Stimulated activated effector memory CD8-positive, alpha-beta T cell treated with anti-CD3 and anti-CD28 coated beads, Interleukin-12 subunit alpha, Interleukin-12 subunit beta, amount 100 ng/mL, for 72 hours (primary cell): ENCODE results near the gene ATF7IP.
A peak's percentile ranks its signal among the peaks of the same experiment; 100 is the strongest.

Experiments used
- ATAC-seq: fragments of 150-1000 bp; cut with Tn5 transposase; 2 replicates; pipeline ENCODE4 v1.10.0; 2021
- DNase-seq, 2 donors: peaks; one replicate each; pipeline ENCODE4 v3.0.0; 2021 to 2022; ENCODE audit warnings: low spot score in 2 of 2
- H3K27ac Mint-ChIP-seq: one replicate; pipeline ENCODE4 v1.8.0; 2022; ENCODE audit warnings: mild to moderate bottlenecking, mixed read lengths
- H3K36me3 Mint-ChIP-seq: one replicate; pipeline ENCODE4 v1.8.0; 2022; ENCODE audit warnings: mild to moderate bottlenecking, mixed read lengths
- H3K4me1 Mint-ChIP-seq: one replicate; pipeline ENCODE4 v1.8.0; 2022; ENCODE audit warnings: mixed read lengths
- H3K4me3 Mint-ChIP-seq: one replicate; pipeline ENCODE4 v1.8.0; 2022; ENCODE audit warnings: mild to moderate bottlenecking, mixed read lengths
- H3K9me3 Mint-ChIP-seq: one replicate; pipeline ENCODE4 v1.8.0; 2022; ENCODE audit warnings: mixed read lengths

ATF7IP gene

DNA sequence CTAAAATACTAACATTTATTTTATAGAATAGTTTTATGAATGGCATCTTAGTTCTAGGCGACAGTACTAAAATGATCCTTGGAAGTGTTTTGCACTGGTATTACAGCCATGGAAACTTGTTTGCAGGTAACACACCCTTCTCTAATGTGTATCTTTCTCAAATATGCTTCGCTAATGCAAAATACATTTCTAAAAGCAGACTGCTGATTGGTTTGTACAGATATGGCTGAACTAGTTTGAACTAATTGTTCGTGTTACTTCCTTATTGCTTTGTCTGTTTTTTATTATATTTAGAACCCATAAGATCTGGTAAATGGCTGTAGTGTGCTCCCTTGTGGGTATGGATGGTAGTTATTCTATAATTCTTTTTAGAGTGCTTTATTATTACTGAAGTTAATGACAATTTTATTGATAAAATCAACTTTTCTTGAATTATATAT is 53.0 kb downstream of the ATF7IP start:
- Mint-ChIP-seq H3K36me3 (peaks cover 44% of the 10 kb centered on the region), H3K27ac (no peak overlapping the region), H3K4me1 (peaks cover 52% of the 10 kb centered on the region), H3K4me3 (peak overlapping the region; percentile 31), H3K9me3 (no peaks in the 10 kb centered on the region)
- no peak for DNase-seq
- ATAC-seq, result peak; percentile 58

DNA sequence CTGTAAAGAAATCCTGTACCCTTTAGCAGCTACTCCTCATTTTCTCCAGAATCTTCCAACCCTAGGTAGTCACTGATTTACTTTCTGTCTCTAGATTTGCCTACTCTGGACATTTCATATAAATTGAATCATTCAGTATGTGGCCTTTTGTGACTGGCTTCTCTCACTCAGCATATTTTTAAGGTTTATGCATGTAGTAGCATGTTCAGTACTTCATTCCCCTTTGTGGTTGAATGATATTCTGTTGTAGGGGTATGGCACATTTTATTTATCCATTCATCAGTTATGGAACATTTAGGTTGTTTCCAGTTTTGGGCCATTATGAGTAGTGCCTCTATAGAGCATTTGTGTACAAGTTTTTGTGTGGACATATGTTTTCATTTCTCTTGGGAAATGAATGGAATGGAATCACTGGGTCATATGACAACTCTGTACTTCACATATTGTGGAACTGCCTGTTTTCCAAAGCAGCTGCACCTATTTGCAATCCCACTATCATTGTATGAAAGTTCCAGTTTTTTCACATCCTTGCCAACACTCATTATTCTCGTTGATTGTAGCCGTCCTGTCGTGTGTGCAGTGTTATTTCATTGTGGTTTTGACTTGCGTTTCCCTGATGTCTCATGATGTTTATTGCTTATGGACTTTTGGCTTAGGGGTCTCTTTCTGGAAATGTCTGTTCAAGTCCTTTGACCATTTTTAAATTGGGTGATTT is 57.2 kb downstream of the ATF7IP start:
- Mint-ChIP-seq H3K9me3 (peaks cover 3% of the 10 kb centered on the region), H3K4me1 (peaks cover 54% of the 10 kb centered on the region), H3K4me3 (no peak overlapping the region), H3K27ac (peak overlapping the region; percentile 50), H3K36me3 (peaks cover 84% of the 10 kb centered on the region)
- ATAC-seq (no peak), DNase-seq (no peak)

DNA sequence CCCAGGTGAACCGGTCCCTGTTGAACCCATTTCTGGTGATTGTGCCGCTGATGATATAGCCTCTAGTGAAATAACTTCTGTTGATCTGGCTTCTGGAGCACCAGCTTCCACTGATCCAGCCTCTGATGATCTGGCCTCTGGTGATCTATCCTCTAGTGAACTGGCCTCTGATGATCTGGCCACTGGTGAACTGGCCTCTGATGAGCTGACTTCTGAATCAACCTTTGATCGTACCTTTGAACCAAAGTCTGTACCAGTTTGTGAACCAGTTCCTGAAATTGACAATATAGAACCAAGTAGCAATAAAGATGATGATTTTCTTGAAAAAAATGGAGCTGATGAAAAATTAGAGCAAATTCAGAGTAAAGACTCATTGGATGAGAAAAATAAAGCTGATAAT is 59.1 kb downstream of the ATF7IP start:
- no peak for DNase-seq
- peaks cover 99% of the 10 kb centered on the region for H3K36me3 Mint-ChIP-seq

DNA sequence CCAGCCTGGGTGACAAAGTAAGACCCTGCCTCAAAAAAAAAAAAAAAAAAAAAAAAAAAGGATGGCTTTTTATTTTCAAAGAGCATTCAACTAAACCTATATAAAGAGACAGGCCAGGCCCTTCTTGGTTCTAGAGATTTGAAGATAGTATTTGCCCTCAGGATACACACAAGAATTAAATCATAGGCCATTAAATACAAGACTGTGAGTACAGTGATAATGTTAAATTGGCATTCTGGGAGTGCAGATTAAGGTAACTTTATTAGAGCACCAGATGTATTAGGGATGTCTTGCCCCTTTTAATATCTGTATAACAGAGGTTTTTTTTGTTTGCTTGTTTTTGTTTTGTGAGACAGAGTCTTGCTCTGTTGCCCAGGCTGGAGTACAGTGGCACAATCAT is 61.3 kb downstream of the ATF7IP start:
- no peak for ATAC-seq
- H3K4me3 Mint-ChIP-seq, result no peak overlapping the region

More for the DNA sequence above, 59.1 kb downstream of the ATF7IP start:
- Mint-ChIP-seq H3K27ac (peak overlapping the region; percentile 71), H3K9me3 (peaks cover 3% of the 10 kb centered on the region), H3K4me1 (peaks cover 62% of the 10 kb centered on the region), H3K4me3 (no peak overlapping the region)
- no peak for ATAC-seq

DNA sequence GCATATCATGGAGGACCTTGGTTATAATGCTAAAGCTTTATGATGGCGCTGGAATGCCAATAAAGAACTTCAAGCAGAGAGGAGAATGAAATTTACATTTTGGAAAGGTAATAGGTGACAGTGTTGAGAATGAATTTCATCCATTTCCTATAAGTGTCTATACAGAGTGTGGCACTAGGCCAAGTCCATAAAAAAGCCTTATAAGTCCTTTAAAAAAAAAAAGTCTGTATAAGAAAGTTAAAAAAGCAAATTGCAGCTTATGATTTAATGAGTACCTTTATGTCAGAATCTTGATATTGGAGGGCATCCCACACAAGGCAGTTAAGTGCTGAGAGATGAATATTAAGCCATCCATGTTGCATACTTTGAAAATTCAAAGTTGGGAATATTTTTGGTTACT is 62.4 kb downstream of the ATF7IP start:
- H3K4me1 Mint-ChIP-seq, result peaks cover 59% of the 10 kb centered on the region
- no peak overlapping the region for H3K4me3 Mint-ChIP-seq
- DNase-seq, result no peak
- H3K27ac Mint-ChIP-seq, result peak overlapping the region; percentile 2
- H3K9me3 Mint-ChIP-seq, result peaks cover 8% of the 10 kb centered on the region
- peaks cover 89% of the 10 kb centered on the region for H3K36me3 Mint-ChIP-seq
- no peak for ATAC-seq

More for the DNA sequence above, 61.3 kb downstream of the ATF7IP start:
- peaks cover 8% of the 10 kb centered on the region for H3K9me3 Mint-ChIP-seq
- peaks cover 90% of the 10 kb centered on the region for H3K36me3 Mint-ChIP-seq
- no peak for DNase-seq
- no peak overlapping the region for H3K27ac Mint-ChIP-seq
- peaks cover 62% of the 10 kb centered on the region for H3K4me1 Mint-ChIP-seq

DNA sequence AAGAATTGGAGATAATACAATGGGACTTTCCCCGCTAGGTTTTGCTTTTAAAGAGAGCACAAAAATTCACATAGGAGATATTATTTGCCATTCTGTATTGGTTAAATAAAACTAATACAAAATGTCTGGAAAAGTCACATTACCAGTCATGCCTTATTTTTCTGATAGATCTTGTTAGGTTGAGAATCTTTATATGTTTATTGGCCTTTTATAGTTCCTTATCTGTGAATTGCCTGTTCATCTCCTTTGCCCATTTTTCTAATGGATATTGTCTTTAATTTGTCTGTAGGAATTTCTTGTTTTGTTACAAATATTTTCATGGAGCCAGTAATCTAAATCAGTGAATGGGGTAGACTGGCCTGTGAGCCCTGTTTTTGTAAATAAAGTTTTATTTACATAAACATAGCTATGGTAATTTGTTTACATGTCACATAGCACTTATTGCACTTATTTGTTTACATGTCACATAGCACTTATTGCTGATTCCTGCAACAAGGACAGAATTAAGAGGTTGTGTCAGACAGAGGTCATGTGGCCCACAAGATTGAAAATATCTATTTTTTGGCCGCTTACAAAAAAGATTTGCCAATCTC is 65.0 kb downstream of the ATF7IP start:
- Mint-ChIP-seq H3K9me3 (peaks cover 5% of the 10 kb centered on the region), H3K27ac (peak overlapping the region; percentile 32), H3K36me3 (peaks cover 88% of the 10 kb centered on the region), H3K4me1 (peaks cover 46% of the 10 kb centered on the region), H3K4me3 (no peak overlapping the region)
- DNase-seq (no peak), ATAC-seq (no peak)

DNA sequence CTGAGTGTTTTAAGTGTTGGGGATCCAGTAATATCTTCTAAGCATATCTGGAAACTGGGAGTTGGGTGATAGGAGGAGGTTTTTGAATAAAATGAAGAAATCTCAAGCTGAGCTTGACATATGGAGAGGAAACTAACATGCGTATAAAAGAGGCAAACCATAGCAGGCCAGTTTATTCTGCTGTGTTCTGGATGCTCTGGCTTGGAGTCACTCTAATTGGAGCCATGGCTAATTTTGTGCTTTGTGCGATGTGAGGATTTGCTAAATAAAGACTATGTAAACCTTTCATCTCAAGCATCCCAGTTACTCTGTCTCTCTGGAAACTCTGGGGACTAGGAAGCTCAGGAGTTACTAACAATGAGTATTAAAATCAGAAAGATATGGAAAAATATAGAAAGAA is 66.5 kb downstream of the ATF7IP start:
- Mint-ChIP-seq H3K27ac (peak overlapping the region; percentile 55), H3K9me3 (peaks cover 5% of the 10 kb centered on the region), H3K4me3 (no peak overlapping the region), H3K4me1 (peaks cover 39% of the 10 kb centered on the region), H3K36me3 (peaks cover 88% of the 10 kb centered on the region)
- no peak for ATAC-seq
- no peak for DNase-seq

DNA sequence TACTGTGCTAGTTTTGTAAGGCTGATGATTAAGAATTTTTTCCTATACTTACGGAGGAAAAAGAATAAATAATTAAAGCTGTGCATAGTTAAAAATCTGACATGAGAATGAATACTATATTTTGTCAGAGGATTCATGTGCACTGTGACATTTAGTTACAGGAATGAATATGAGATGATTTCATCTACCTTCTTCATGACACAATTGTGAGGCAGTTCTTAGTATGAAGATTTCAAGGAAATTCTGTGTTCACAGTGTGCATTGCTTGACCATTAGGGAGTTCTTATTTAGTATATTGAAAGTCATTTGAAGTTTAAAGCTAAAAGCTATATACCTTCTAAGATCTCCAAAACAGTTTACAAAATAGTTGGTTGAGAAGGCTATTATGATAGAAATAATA is 70.1 kb downstream of the ATF7IP start:
- H3K4me1 Mint-ChIP-seq, result peaks cover 15% of the 10 kb centered on the region
- H3K4me3 Mint-ChIP-seq, result no peak overlapping the region
- H3K27ac Mint-ChIP-seq, result peak overlapping the region; percentile 82
- DNase-seq (no peak), ATAC-seq (peak; percentile 81)
- peaks cover 88% of the 10 kb centered on the region for H3K36me3 Mint-ChIP-seq
- no peaks in the 10 kb centered on the region for H3K9me3 Mint-ChIP-seq

DNA sequence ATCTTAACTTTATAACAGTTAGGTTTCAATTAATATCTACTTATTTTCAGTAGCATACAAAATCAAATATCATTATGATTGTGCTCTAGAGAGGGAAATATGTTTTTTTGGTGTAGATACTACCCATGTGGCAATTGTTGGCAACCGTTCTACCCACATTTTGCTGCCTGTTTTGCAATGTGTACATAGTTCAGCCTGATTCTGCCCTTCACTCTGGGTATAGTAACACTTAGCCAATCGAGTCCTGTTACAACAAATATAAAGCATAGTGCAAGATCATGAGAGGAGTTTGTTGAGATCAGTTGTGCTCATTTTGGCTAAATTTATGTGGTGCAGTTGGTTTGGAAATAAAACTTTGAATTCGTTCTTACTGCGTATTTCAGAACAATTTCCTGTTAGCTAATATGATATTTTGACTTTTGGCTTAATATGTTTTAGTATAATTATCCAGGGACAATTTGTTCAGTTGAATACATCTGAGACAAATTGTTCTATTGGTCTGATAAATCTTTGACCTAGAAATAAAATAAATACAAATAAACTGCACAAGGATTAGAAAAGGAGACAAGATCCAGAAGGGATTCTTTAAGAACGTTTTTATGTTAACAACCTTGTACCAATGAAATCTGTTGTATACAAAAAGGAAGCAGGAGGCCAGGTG is 76.9 kb downstream of the ATF7IP start:
- no peaks in the 10 kb centered on the region for H3K9me3 Mint-ChIP-seq
- peak overlapping the region; percentile 79 for H3K27ac Mint-ChIP-seq
- DNase-seq (no peak), ATAC-seq (no peak)
- peaks cover 9% of the 10 kb centered on the region for H3K4me1 Mint-ChIP-seq
- H3K4me3 Mint-ChIP-seq, result no peak overlapping the region
- peaks cover 100% of the 10 kb centered on the region for H3K36me3 Mint-ChIP-seq

DNA sequence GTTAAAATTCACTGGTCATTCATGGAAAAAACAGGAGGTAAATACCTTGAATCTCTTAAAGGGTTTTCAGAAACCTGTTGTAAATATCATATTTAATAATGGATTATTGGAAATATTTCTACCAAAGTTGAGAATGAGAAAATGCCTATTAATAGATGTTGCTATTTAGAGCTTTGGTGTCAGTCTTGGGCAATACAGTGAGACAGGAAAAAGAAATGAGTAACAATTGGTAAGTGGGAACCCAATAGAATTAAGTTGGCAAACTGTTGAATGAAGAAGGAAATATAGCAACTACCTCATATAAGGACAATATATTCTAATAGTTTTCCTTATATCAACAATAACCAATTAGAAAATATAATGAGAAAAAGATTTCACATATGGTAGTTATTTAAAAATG is 78.0 kb downstream of the ATF7IP start:
- Mint-ChIP-seq H3K36me3 (peaks cover 100% of the 10 kb centered on the region), H3K4me3 (no peak overlapping the region), H3K27ac (peak overlapping the region; percentile 79), H3K4me1 (peaks cover 14% of the 10 kb centered on the region), H3K9me3 (no peaks in the 10 kb centered on the region)
- ATAC-seq, result no peak
- no peak for DNase-seq

DNA sequence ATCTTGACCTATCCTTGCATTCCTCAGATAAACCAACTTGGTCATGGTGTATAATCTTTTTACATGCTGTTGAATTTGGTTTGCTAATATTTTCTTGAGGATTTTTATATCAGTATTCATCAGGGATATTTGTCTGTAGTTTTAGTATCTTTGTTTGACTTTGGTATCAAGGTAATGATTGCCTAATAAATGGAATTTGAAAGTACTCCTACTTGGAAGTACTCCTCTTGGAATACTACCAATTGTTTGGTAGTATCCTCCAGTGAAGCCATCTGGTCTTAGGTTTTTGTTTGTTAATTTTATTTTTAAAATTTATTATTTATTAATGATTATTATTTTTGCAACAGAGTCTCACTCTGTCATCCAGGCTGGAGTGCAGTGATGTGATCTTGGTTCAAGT is 85.0 kb downstream of the ATF7IP start:
- Mint-ChIP-seq H3K4me1 (peaks cover 48% of the 10 kb centered on the region), H3K27ac (no peak overlapping the region), H3K4me3 (no peak overlapping the region), H3K9me3 (no peaks in the 10 kb centered on the region), H3K36me3 (peaks cover 100% of the 10 kb centered on the region)
- no peak for ATAC-seq
- no peak for DNase-seq

DNA sequence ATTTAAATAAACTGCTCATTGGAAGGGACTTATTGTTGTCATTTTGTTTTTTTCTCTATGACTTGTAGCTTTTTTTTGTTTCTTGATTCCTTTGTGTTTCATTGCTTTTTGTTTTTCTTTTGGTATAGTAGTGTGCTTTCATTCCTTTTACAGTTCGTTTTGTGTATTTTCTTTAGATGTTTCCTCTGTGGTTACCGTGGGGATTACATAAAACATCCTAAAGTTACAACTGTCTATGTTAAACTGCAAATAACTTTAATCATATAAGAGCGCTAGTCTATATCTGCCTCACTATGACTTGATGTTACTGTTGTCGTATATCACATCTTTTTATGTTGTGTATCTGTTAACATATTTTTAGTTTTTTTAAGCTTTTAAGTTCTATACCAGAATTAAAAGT is 86.9 kb downstream of the ATF7IP start:
- Mint-ChIP-seq H3K27ac (peak overlapping the region; percentile 26), H3K9me3 (no peaks in the 10 kb centered on the region), H3K4me1 (peaks cover 59% of the 10 kb centered on the region), H3K4me3 (peak overlapping the region; percentile 43), H3K36me3 (peaks cover 100% of the 10 kb centered on the region)
- DNase-seq (no peak), ATAC-seq (no peak)

DNA sequence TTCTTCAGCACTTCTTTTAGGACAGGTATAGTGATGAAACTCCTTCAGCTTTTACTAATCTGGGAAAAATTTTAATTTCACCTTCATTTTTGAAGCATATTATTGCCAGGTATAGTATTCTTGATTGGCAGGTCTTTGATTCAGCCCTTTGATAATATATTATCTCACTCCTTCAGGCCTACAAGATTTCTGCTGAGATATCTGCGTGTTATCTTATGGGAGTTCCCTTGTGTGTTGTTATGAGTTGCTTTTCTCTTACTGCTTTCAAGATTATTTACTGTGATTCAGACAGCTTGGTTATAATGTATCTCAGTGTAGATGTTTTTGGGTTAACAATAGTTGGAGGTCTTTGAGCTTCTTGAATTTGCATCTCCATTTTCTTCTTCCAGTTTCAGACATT is 87.4 kb downstream of the ATF7IP start:
- Mint-ChIP-seq H3K4me3 (peak overlapping the region; percentile 43), H3K4me1 (peaks cover 59% of the 10 kb centered on the region), H3K9me3 (no peaks in the 10 kb centered on the region), H3K27ac (peak overlapping the region; percentile 26), H3K36me3 (peaks cover 100% of the 10 kb centered on the region)
- ATAC-seq (peak; percentile 74), DNase-seq (no peak)

DNA sequence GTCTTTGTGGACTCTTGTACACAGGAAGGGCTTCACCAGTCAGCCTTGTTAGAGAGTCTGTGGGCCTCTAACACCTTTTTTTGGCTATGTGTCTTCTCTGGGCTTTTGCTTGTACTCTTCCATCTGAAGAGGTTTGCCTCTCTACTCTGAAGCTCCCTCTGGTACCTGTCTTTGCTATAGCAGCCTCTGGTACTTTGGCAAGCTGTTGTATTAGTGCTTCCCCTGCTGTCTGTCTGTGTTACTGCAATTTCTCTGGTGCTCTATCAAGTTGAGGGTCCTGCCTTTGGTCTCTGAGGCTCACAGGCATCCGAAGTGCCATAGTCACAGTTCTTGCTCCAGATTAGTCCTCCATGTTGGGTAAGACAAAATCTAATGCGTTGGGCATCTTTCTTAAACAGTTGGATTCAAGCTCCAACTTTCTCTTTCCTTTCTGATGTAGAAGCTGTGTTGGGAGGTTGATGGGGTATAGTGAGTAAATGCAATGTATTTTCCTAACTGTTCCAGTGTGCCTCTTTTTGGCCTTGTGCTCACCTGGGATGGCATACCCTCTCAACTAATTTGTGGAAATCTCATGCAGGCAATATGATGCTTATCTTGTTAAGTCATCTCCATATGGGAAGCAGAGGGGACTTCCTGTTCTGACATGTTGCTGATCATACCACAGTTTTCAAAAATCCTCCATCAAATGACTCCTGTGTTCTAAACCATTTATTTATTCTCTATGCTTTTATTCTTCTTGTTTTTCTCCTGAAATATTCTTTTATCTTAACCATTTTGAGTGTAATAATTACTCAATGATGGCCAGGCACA is 88.8 kb downstream of the ATF7IP start:
- peaks cover 54% of the 10 kb centered on the region for H3K4me1 Mint-ChIP-seq

DNA sequence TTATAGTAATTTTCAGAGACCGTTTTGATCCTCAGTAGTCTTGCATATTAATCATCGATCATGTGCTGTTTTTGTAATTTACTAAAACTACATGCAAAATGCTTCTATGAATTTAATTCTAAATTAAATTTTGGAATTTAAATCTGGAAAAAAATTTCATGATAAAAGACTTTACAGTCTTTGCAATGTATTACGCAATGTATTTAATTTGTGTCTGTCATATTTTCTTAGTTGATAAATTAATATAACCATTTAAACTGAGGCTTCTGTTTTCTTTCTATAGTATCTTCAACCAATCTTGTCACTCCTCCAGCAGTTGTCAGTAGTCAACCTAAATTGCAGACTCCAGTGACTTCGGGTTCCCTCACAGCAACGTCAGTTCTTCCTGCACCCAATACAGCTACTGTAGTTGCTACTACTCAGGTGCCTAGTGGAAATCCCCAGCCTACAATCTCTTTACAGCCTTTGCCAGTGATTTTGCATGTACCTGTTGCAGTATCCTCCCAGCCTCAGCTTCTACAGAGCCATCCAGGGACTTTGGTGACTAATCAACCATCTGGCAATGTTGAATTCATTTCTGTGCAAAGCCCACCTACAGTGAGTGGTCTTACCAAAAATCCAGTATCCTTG is 94.8 kb downstream of the ATF7IP start:
- no peak for DNase-seq
- ATAC-seq, result no peak
- peak overlapping the region; percentile 56 for H3K27ac Mint-ChIP-seq
- H3K4me1 Mint-ChIP-seq, result peaks cover 21% of the 10 kb centered on the region
- H3K9me3 Mint-ChIP-seq, result no peaks in the 10 kb centered on the region
- H3K4me3 Mint-ChIP-seq, result no peak overlapping the region
- H3K36me3 Mint-ChIP-seq, result peaks cover 93% of the 10 kb centered on the region

More for the DNA sequence above, 88.8 kb downstream of the ATF7IP start:
- DNase-seq (peak in 1 of 2 donors; percentile 65), ATAC-seq (peak; percentile 95)
- H3K9me3 Mint-ChIP-seq, result no peaks in the 10 kb centered on the region
- peak overlapping the region; percentile 43 for H3K4me3 Mint-ChIP-seq
- H3K36me3 Mint-ChIP-seq, result peaks cover 100% of the 10 kb centered on the region
- H3K27ac Mint-ChIP-seq, result peak overlapping the region; percentile 26
